SK-MEL-5 (cell line): ENCODE data around the gene TIMM23. TPM values are rescaled to one million over a fixed set of nuclear protein-coding genes. Genes with fewer than 3 reads are reported as not detected.
A peak's percentile ranks its signal among the peaks of the same experiment; 100 is the strongest.
"Not testable (repeated sequence)": the region's sequence is repeated elsewhere in the genome, so short reads cannot be mapped to it uniquely, and the experiment has no call there.

Experiments
- DNase-seq: peaks from one replicate; pipeline ENCODE4 v3.0.0-alpha.2; 2016; ENCODE audit warnings: low read depth, low spot score
- in situ Hi-C: cut with HindIII; loops from 2 replicates; pipeline ENCODE4 v1.10.0; 2016; ENCODE audit warnings: low sequenced_read_pairs, high pct_unique_total_duplicates, low pct_unique_long_range_greater_than_20kb
- polyA plus RNA-seq, 2 experiments: library from polyadenylated mRNA; depleted of rRNA; stranded (reverse); fragments of >200 nt; gene quantifications; 2 replicates each; pipeline ENCODE4 v1.2.3, GENCODE V29; 2015
- total RNA-seq: library from RNA; depleted of rRNA; stranded (reverse); fragments of >200 nt; shearing (Covaris generic); gene quantifications from 2 replicates; pipeline ENCODE4 v1.2.3, GENCODE V29; 2014; rRNA removed

The TIMM23 gene, protein sequence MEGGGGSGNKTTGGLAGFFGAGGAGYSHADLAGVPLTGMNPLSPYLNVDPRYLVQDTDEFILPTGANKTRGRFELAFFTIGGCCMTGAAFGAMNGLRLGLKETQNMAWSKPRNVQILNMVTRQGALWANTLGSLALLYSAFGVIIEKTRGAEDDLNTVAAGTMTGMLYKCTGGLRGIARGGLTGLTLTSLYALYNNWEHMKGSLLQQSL
- 73.9 and 81.2 TPM in 2 replicates for total RNA-seq
- polyA plus RNA-seq (2015; cell fraction: cytosol; rRNA removed): 73.8 and 79.2 TPM in 2 replicates
- 19.8 and 23.1 TPM in 2 replicates for polyA plus RNA-seq (2015; cell fraction: nucleus; rRNA removed)

DNA sequence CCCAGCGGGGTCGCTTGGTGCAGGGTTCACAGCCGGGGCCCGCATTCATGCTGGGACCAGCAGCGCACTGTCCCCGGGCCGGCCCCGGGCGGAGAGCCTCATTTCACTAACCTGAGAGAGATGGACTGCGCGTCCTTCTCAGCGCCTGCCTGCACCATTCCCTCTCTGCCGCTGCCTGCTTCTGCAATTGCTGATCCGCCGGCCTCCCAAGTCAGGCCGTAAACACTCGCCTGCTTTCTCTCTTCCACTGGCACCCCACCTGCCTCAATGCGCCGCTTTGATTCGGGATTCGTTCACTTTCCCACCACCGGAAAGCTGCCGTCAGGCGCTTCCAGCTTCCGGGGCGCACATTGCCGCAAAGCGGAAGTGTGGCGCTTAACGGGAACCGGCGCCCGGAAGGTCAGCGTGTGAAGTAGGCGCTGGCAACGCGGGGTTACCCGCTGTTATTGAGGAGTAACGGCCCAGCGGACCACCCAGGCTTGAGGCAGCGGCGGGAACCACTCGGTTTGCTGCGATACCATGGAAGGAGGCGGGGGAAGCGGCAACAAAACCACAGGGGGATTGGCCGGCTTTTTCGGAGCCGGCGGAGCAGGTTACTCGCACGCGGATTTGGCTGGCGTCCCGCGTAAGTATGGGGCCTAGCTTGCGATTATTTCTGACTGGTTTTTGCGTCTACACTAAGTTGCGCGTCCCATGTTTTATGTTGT is at the start of gene TIMM23:
TSS of gene TIMM23 (plus strand) at position 384 of the 707 bp plus-strand sequence. CDS start at position 520, 136 bp downstream.
- DNase-seq: peak; percentile 80
- in situ Hi-C loops: not testable (repeated sequence)

DNA sequence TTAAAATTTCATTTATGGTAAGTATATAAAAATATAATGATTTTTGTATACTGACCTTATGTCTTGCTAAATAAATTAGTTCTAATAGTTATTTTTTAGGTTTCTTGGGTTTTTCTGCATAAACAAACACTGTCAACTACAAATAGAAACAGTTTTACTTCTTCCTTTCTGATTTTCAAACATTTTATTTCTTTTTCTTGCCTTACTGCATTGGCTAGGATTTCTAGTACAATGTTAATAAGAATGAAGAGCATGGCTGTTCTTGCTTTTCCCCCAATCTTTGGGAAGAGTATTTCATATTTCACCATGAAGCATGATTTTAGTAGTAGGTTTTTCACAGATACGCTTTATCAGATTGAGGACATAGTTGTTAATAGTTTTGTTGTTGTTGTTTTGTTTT is 45.5 kb upstream of the TIMM23 start:
- DNase-seq, in situ Hi-C loops: not testable (repeated sequence)

DNA sequence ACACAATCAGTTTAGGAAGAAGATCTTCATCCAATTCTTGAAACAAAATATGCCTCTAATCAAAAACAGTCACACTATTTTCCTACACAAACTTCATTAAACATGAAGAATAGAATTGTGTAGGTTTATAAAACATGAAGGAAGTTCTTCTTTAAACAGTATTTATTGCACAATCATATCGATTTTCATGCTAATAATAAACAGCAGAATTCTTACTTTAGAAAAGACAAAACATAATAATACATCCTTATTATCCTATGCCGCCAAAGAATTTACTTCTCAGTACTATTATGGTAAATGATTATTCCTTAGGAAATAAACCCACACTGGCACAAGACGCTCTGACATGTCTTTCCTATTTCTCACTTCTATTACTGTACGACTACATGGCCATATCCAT is 41.0 kb upstream of the TIMM23 start:
- in situ Hi-C loops, DNase-seq: not testable (repeated sequence)

DNA sequence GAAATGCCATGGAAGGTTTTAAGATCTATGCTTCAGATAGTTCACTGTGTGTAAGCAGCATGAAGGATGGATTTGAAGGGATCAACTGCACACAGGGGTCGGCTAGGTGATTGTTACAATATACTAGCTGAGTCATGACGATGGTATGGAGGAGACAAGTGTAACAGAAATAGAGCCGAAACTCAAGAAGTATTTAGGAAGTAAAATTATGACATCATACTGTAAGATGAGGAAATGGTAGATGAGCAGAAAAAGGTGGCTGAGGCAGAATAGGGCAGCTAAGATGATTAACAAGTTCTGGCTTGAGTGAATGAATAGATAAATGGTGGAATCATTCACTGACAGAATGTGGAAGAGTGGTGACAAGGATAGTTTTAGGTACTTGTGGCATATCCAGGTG is 37.5 kb upstream of the TIMM23 start:
- in situ Hi-C loops, DNase-seq: not testable (repeated sequence)

DNA sequence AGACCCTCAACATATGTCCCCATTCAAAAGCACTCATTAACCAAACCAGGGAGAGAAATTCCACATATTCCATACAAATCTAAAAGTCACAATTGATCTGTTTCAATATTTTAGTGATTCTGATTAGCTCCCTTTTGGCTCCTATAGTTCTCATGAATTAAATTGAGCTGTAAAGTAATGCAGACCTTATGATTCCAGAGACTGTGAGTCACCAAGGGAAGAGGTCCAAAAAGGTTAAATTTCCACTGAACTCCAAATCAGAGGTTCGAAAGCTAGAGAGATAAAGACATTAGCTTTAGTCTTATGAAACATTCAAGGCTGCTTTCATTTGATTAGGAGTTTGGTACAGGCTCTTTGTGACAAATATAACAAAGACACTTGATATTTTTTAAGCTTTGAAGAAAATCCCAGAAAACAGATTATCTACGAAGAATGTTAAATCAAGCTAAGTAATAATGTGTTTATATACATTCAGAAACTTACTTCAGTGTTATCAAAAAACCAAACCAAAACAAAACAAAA is 33.1 kb upstream of the TIMM23 start:
- in situ Hi-C loops, DNase-seq: not testable (repeated sequence)

DNA sequence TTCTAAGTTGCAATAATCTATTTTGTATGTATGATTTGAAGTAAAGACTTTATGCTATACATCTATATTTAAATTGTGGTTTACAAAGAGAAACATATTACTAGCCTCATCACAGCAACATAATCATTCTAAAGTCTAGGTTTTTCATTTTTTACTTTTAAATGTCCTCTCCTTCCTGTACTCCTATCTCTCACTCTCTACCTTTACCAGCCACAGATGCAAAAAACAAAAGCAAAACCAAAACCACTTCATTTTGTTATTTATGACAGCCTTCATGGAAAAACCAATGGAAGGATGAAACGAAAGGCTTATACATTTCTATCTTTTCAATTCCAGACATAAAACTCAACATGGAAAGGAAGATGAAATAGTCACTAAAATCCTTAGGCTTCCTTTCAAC is 31.1 kb upstream of the TIMM23 start:
- in situ Hi-C loops, DNase-seq: not testable (repeated sequence)

DNA sequence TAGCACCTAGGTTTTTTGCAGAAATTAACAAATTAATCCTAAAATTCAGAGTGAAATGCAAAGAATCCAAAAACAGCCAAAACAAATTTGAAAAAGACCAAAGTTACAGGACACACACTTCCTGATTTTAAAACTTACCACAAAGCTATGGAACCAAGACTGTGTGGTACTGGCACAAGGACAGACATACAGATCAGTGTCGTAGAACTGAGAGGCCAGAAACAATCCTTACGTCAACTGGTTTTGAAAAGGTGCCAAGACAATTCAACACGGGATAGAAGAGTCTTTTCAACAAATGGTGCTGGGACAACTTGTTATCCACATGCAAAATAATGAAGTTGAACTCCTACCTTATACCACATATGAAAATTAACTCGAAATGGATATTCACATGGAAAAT is 26.8 kb upstream of the TIMM23 start:
- DNase-seq, in situ Hi-C loops: not testable (repeated sequence)

DNA sequence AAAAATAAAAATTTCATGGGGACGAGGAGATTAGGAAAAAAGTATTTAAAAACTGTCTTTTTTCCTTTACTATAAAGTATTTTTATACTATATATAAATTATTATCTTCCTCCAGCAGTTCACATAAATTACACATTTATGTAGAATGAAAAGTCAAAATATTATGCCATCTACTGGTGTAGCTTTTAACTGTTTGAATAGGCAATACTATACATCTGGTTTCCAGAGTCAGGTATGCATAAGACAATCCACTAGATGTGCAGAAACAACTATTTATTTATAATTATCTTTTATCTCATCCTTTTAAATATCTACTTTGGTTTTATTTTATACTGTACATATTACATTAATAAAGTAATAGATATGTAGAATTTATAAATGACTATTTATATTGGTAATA is 24.9 kb upstream of the TIMM23 start:
- in situ Hi-C loops, DNase-seq: not testable (repeated sequence)

DNA sequence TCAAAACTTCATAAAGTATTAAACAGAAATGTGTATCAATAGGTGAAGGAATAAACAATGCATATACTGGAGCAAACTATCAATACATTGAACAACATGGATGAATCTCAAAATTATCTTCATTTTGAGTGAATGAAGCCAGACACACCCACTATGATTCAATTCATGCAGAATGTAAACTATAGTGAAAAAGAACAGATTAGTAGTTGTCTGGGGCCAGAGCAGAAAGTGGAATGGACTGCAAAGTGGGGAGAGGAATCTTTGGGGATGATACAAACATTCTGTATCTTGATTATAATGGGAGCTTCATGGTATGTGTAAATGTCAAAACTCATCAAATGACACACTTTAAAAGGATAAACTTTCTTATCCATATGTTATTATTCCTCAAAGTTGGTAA is 23.5 kb upstream of the TIMM23 start:
- DNase-seq, in situ Hi-C loops: not testable (repeated sequence)

DNA sequence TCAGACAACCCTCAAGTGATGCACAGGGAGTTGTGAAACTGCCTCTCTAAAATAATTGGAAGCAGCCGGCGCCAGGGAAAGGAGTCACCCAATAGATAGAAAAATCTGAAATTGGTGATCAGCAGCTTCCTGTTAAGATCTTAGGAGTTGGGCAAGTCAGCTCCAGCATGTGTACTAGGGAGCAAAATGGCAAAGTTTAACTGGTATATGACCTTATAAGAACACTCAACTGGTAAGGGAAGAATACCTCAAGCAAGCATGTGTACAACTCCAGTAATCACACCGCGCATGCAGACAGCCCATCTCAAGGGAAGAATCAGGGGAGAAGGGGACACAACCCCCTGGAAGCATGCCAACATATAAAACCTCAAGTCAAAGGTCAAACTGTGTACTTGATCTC is 17.9 kb upstream of the TIMM23 start:
- DNase-seq, in situ Hi-C loops: not testable (repeated sequence)

DNA sequence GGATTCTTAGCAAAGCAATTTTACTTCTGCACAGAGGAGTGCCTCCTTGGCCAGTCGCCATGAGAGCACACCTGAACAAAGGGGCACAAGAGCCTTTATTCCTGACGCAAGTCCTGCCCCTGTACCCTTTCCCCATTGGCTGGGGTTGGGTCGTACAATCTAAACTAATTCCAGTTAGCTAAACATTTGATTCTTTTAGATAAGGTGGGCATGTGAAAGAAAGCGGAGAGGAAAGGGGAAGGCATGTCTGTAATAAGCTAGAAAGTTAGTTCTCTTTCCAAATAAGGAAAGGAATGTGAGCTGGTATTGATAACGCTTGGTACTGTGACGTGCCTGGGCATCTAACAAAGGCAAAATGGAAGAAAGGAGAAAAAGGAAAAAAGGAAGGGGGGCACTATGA is 15.7 kb upstream of the TIMM23 start:
- DNase-seq, in situ Hi-C loops: not testable (repeated sequence)

DNA sequence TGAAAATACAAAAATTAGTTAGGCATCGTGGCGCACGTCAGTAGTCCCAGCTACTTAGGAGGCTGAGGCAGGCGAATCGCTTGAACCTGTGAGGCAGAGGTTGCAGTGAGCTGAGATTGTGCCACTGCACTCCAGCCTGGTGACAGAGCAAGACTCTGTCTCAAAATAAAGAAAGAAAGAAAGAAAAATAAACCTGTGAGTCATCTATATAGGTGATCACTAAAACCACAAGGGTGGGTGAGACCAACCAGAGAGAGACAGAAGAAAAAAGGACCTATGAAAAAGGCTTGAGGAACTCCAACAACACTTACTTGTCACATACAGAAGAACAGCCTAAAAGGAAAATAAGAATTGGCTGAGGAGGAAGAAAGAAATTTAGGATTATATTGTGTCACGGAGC is 14.4 kb upstream of the TIMM23 start:
- in situ Hi-C loops, DNase-seq: not testable (repeated sequence)

DNA sequence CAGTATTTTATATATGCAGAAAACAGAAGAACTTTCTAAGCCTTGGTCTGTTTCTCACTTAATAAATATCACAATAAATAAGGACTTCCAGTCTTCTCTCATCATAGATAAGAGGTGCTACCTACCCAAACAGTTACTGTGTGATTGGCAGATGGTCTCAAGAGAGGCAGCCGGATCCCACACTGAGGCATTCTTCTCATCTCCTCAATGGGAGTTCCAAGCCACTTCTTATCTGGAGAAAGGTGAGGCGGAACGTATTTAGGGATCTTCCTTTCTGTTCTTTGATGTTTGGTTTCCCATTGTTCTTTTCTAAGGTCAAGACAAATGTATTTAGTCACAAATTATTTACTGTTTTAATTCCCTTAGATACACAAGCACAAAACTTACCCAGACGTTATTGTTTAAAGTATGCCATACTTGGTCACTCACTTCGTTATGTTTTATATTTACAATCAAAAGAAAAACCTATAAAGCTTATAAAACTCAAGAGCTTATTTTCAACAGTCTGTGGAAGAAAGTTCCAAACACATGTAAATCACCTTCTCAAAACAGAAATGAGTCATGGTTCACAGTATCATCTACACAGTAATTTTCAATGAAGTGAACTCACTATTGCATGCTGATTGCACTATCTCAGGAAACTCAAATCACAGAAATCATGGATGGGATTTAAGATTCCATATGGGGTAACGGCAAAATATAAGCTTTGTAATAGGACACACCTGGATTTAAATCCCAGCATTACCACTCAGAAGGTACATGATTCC is 9.4 kb upstream of the TIMM23 start:
- DNase-seq, in situ Hi-C loops: not testable (repeated sequence)

DNA sequence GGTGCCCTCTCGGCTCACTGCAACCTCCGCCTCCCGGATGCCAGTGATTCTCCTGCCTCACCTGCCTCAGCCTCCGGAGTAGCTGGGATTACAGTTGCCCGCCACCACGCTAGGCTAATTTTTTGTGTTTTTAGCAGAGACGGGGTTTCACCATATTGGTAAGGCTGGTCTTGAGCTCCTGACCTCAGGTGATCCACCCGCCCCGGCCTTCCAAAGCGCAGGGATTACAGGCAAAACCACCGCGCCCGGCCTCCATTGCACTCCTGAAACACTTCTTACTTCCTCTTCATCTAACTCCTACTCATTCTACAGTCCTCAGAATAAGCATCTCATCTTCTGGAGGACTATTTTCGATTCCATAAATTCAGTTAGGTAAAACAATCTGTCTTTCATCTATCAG is 1.3 kb upstream of the TIMM23 start:
- DNase-seq, in situ Hi-C loops: not testable (repeated sequence)

DNA sequence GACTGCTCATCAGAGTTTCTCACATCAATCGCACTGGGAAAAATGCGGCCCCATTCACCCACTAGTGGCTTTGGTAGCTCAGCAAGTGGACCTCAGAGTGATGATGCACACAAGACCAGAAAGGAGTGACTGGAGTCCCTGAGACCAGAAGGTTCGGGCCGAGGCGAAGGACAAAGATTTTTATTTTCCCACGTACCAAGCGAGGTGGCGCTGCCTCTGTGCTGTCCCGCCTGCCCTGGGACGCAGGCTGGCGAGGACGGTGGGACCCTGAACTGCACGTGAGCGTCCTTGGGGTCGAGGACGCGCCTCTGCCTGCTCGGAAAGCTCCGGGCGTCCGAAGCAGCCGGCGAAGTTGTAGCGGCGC is 565 bp upstream of the TIMM23 start:
- DNase-seq, in situ Hi-C loops: not testable (repeated sequence)

DNA sequence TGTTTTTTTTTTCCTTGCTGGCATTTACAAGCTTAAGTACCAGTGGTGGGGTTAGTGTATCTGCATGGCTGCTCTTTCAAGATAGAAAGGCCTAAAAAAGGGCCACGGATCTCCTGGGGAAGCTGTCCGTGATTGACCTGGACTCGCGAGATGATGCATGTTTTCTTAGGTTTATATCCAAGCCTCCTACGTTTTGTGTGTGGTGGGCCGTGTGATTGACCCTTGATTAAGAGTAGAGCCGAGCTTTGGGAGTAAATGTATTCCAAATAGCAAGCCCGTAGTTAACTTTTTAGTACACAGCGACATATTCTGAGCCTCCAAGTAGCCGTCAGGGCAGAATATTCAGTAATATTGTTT is 502 bp downstream of the TIMM23 start:
- in situ Hi-C loops, DNase-seq: not testable (repeated sequence)

DNA sequence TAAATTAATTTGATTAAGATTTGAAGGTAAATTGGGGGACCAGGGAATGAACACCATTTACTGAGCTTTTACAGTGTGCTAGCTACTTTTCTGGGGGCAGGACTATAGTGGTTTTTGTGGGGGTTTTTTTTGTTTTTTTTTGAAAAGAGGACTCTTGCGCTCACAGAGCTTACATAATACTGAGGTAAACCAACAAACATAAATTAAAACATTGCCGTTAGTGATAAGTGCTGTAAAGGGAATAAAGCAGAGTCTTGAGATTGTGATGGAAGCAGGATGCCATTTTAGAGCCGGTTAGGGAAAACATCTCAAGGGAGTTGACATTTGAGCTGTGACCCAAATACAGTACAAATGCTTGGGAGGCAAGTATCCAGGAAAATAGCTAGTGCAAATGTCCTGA is 1.8 kb downstream of the TIMM23 start:
- DNase-seq, in situ Hi-C loops: not testable (repeated sequence)

DNA sequence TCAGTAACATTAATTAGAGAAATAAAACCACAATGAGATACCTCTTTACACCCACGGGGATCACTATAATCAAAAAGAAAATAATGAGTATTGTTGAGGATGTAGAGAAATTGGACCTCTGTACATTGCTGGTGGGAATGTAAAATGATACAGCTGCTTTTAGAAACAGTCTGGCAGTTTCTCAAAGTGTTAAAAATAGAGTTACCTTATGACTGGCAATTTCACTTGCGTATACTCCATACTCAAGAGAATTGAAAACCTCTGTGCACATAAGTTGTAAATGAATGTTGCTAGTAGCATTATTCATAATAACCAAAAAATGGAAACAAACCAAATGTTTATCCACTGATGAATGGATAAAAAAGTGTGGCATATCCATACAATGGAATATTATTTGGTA is 6.3 kb downstream of the TIMM23 start:
- DNase-seq, in situ Hi-C loops: not testable (repeated sequence)
